HCT116 (cell line): ENCODE measurements around the gene APOA5. TPM values are rescaled to one million over a fixed set of nuclear protein-coding genes. Genes with fewer than 3 reads are reported as not detected.

ENCODE experiments used
- ATAC-seq: fragments of 200-7000 bp; cut with Tn5 transposase; 2 replicates; pipeline ENCODE4 v1.9.1; 2020; ENCODE audit warnings: mild to moderate bottlenecking, moderate library complexity
- BruUV-seq: library from RNA; stranded (reverse); fragments of 400-500 nt; replicated peaks from 2 replicates; lab custom pipeline; 2021; lab: Mats Ljungman, UMichigan
- CTCF ChIA-PET: fragments of 300-600 bp; sonication (Branson Sonifier 250); formaldehyde crosslinking; loops from one replicate; lab custom pipeline; 2021; ENCODE audit warnings: antibody characterized with exemption; lab: Charles Lee
- POLR2A ChIA-PET: fragments of 300-600, 350-600 bp; sonication (Branson Sonifier 250); formaldehyde crosslinking; loops from one replicate; lab custom pipeline; 2021; ENCODE audit warnings: antibody characterized with exemption; lab: Charles Lee
- RAD21 ChIA-PET, 2 experiments: fragments of 300-600 bp; sonication (Branson Sonifier 250); formaldehyde crosslinking; loops; one replicate each; lab custom pipeline; 2023; ENCODE audit warnings: low total read pairs in 2 of 2; ENCODE audit not compliant: uncharacterized antibody in 2 of 2, unreplicated experiment in 2 of 2, low non-redundant PET in 1 of 2; lab: Charles Lee
- DNase-seq: peaks from one replicate; pipeline ENCODE4 v3.0.0-alpha.2; 2010; ENCODE audit warnings: low read depth, low spot score
- H2AFZ ChIP-seq: fragments of 200-600 bp; shearing (Covaris generic), sonication (generic); 2 replicates; pipeline ENCODE4 v1.6.1; 2017; ENCODE audit warnings: low read depth, mixed run types, mixed read lengths, antibody characterized with exemption, low read length; ENCODE audit not compliant: poor library complexity, severe bottlenecking
- H3K27ac ChIP-seq: 2 replicates; pipeline ENCODE4 v1.5.1; 2012; ENCODE audit warnings: low read depth, low read length
- H3K27me3 ChIP-seq: fragments of 200-600 bp; sonication (generic); 2 replicates; pipeline ENCODE4 v1.6.1; 2016; ENCODE audit warnings: mixed run types, low read length, mixed read lengths; ENCODE audit not compliant: insufficient read depth
- H3K36me3 ChIP-seq, 2 experiments: fragments of 200-500 bp in 1 of 2; fragments of 200-600 bp in 1 of 2; sonication (Bioruptor generic) in 1 of 2; sonication (generic) in 1 of 2; 2 replicates each; pipeline versions ENCODE4 v1.5.1 to v1.6.1; 2014 to 2016; ENCODE audit warnings: low read length in 2 of 2, inconsistent platforms in 1 of 2, mixed read lengths in 1 of 2, mixed run types in 1 of 2; ENCODE audit not compliant: insufficient read depth in 2 of 2, control insufficient read depth in 1 of 2
- H3K4me1 ChIP-seq, 2 experiments: fragments of 200-600 bp in 1 of 2; sonication (generic) in 1 of 2; 2 replicates each; pipeline versions ENCODE4 v1.5.1 to v1.6.1; 2012 to 2017; ENCODE audit warnings: low read length in 2 of 2, inconsistent platforms in 1 of 2, mild to moderate bottlenecking in 1 of 2, mixed read lengths in 1 of 2, mixed run types in 1 of 2, moderate library complexity in 1 of 2; ENCODE audit not compliant: insufficient read depth in 2 of 2, control insufficient read depth in 1 of 2
- H3K4me2 ChIP-seq: fragments of 200-600 bp; sonication (generic); 2 replicates; pipeline ENCODE4 v1.6.1; 2017; ENCODE audit warnings: mixed run types, low read length, mixed read lengths
- H3K4me3 ChIP-seq, 2 experiments: fragments of 200-600 bp in 1 of 2; sonication (generic) in 1 of 2; replicated peaks in 1 of 2; 2 replicates each; pipeline ENCODE4 v1.5.1; 2011 to 2016; ENCODE audit warnings: low read length in 2 of 2, control low read depth in 1 of 2, low read depth in 1 of 2, mild to moderate bottlenecking in 1 of 2, mixed read lengths in 1 of 2, mixed run types in 1 of 2
- H3K79me2 ChIP-seq: fragments of 200-600 bp; sonication (generic); 2 replicates; pipeline ENCODE4 v1.6.1; 2017; ENCODE audit warnings: mild to moderate bottlenecking, mixed run types, low read length, moderate library complexity, mixed read lengths; ENCODE audit not compliant: insufficient read depth
- H3K9ac ChIP-seq: fragments of 200-600 bp; sonication (generic); 2 replicates; pipeline ENCODE4 v1.6.1; 2016; ENCODE audit warnings: low read length, mixed read lengths
- H3K9me2 ChIP-seq: fragments of 200-600 bp; sonication (generic), shearing (Covaris generic); 2 replicates; pipeline ENCODE4 v1.6.1; 2017; ENCODE audit warnings: mixed run types, mild to moderate bottlenecking, moderate library complexity; ENCODE audit not compliant: insufficient read depth
- H3K9me3 ChIP-seq, 2 experiments: fragments of 200-500 bp in 1 of 2; fragments of 200-600 bp in 1 of 2; sonication (Bioruptor generic) in 1 of 2; sonication (generic) in 1 of 2; 2 replicates each; pipeline ENCODE4 v1.6.1; 2014 to 2017; ENCODE audit warnings: low read length in 2 of 2, mixed read lengths in 2 of 2, inconsistent platforms in 1 of 2, low read depth in 1 of 2, mild to moderate bottlenecking in 1 of 2, mixed run types in 1 of 2, moderate library complexity in 1 of 2; ENCODE audit not compliant: control insufficient read depth in 1 of 2, insufficient read depth in 1 of 2
- H4K20me1 ChIP-seq: fragments of 200-600 bp; sonication (generic), shearing (Covaris generic); 2 replicates; pipeline ENCODE4 v1.6.1; 2017; ENCODE audit warnings: mixed run types, mild to moderate bottlenecking, moderate library complexity; ENCODE audit not compliant: insufficient read depth
- CBX3 ChIP-seq: IDR thresholded peaks from 2 replicates; pipeline ENCODE4 v1.6.1; 2012; ENCODE audit warnings: low read depth
- EGR1 ChIP-seq: IDR thresholded peaks from 2 replicates; pipeline ENCODE4 v1.6.1; 2012; ENCODE audit warnings: low read depth
- ELF1 ChIP-seq: IDR thresholded peaks from 2 replicates; pipeline ENCODE4 v1.6.1; 2012; ENCODE audit warnings: low read depth, borderline replicate concordance
- POLR2A ChIP-seq: IDR thresholded peaks from 2 replicates; pipeline ENCODE4 v1.7.0; 2011; ENCODE audit warnings: borderline replicate concordance; ENCODE audit not compliant: insufficient read depth, insufficient read length; ENCODE audit errors: extremely low read depth
- POLR2AphosphoS5 ChIP-seq: IDR thresholded peaks from 2 replicates; pipeline ENCODE4 v1.6.1; 2011; ENCODE audit warnings: mild to moderate bottlenecking, low read depth, low read length, moderate library complexity
- SIN3A ChIP-seq: IDR thresholded peaks from 2 replicates; pipeline ENCODE4 v1.6.1; 2012; ENCODE audit warnings: low read depth
- SP1 ChIP-seq: IDR thresholded peaks from 2 replicates; pipeline ENCODE4 v1.6.1; 2012; ENCODE audit warnings: low read depth
- SRF ChIP-seq: IDR thresholded peaks from 2 replicates; pipeline ENCODE4 v1.6.1; 2012; ENCODE audit warnings: low read depth
- YY1 ChIP-seq: IDR thresholded peaks from 2 replicates; pipeline ENCODE4 v1.6.1; 2011; ENCODE audit warnings: low read length, low read depth, moderate library complexity, mild to moderate bottlenecking; ENCODE audit not compliant: insufficient replicate concordance; ENCODE audit errors: extremely low read depth
- ZFX ChIP-seq: fragments of 450-650 bp; IDR thresholded peaks from 2 replicates; pipeline ENCODE4 v1.6.1; 2017
- ZNF274 ChIP-seq: fragments of 200-500 bp; sonication (Bioruptor generic); IDR thresholded peaks from 2 replicates; pipeline ENCODE4 v1.6.1; 2014; ENCODE audit warnings: mild to moderate bottlenecking, low read depth, low read length, inconsistent platforms
- intact Hi-C: fragments of 100-400 bp; cut with micrococcal nuclease; formaldehyde crosslinking; loops from 2 replicates; pipeline ENCODE4 v1.10.0; 2022
- total RNA-seq: library from RNA; stranded (reverse); gene quantifications from one replicate; pipeline ENCODE4 v1.2.1, GENCODE V29; 2021; ENCODE audit not compliant: unreplicated experiment
- TF ChIP-seq, protein P1 (sequence below): IDR thresholded peaks from 2 replicates; pipeline ENCODE4 v1.6.1; 2012
- TF ChIP-seq, protein P2 (sequence below), 3 experiments: fragments of 200-600 bp in 1 of 3; sonication (generic) in 1 of 3; IDR thresholded peaks in 2 of 3; conservative IDR thresholded peaks in 1 of 3; 2 replicates each; pipeline ENCODE4 v1.5.1; 2012 to 2017; ENCODE audit warnings: low read depth in 2 of 3, low read length in 2 of 3, antibody characterized with exemption in 1 of 3, borderline replicate concordance in 1 of 3, control low read depth in 1 of 3, mild to moderate bottlenecking in 1 of 3, mixed read lengths in 1 of 3, mixed run types in 1 of 3, moderate library complexity in 1 of 3; ENCODE audit not compliant: insufficient read depth in 1 of 3
- TF ChIP-seq, protein P3 (sequence below): IDR thresholded peaks from 2 replicates; pipeline ENCODE4 v1.6.1; 2011; ENCODE audit warnings: mild to moderate bottlenecking, low read length, moderate library complexity; ENCODE audit not compliant: insufficient replicate concordance; ENCODE audit errors: extremely low read depth

APOA5 gene
- total RNA-seq, 1 experiment from 2014 or later = 0.12 TPM

DNA sequence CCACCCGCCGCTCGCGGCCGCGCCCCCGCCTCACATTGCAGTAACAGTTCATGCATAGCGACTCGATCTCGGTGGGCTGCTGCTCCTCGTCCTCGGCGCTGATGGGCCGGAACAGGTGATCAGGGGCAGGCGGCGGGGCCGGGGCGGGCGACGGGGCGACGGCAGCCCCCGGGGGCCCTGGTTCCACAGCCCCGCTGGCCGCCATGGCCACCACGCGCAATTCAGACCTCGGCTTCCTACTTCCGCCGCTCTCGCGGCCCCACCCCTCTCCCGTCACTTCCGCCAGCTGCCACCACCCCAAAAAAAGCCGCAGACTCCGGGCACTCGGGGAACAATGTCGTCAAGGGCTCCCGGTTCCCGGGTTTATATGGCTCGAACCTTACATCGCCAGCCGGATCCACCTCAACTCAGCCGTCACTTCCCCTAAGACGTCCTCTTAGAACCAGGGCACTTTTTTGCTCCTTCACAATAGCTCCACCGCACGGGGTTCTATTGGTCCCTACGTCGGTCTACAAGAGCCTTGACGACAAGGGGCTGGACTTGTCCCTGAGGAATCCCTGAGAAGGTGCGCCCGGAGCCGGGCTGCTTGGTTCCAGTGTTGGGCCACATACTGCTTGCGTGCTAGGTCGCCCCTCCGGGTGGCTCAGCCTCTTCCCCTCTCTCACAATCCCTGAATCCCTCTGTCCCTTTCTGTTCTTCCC, 3.7 kb downstream of the APOA5 start, which contains the start of gene ZPR1:
ZPR1 (minus strand) TSS at position 238 of the 701 bp plus-strand sequence; CDS start at position 205, 33 bp downstream.
- Histone ChIP-seq H3K79me2 (peaks cover 19% of the 10 kb centered on the region), H3K9ac (peak within 1 kb of the TSS; percentile 94), H2AFZ (no peak within 1 kb of the TSS), H3K4me2 (peak within 1 kb of the TSS; percentile 94), H3K36me3 (peaks cover 30 to 33% of the 10 kb centered on the region in 2 experiments; a peak in 3 of 4 replicates), H4K20me1 (no peaks in the 10 kb centered on the region), H3K4me1 (peaks cover 12 to 29% of the 10 kb centered on the region in 2 experiments), H3K27me3 (no peaks in the 10 kb centered on the region), H3K27ac (peak within 1 kb of the TSS; percentile 43; the same call in 1 of the 2 replicates), H3K9me3 (no peaks in the 10 kb centered on the region), H3K4me3 (peak within 1 kb of the TSS; percentile 93 to 94), H3K9me2 (no peaks in the 10 kb centered on the region)
- CTCF ChIA-PET = interaction anchor here (0.6 to 1.8 kb wide), 7 partner anchors 9 to 318 kb away, joined by 3 to 9 read pairs (median 3); no protein-coding TSS in a partner anchor
- DNase-seq (peak; percentile 56), ATAC-seq (peak; percentile 80)
- intact Hi-C loops = loop anchor here (1.0 kb wide), 1 partner anchor 318 kb away; no protein-coding TSS in a partner anchor
- no peak for TF ChIP-seq ZNF274
- peak; percentile 97 for TF ChIP-seq POLR2AphosphoS5
- TF ChIP-seq SRF = no peak
- TF ChIP-seq, protein P1, sequence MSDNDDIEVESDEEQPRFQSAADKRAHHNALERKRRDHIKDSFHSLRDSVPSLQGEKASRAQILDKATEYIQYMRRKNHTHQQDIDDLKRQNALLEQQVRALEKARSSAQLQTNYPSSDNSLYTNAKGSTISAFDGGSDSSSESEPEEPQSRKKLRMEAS = peak; percentile 84
- TF ChIP-seq CBX3 = no peak
- no peak for TF ChIP-seq EGR1
- peak; percentile 78 for TF ChIP-seq SIN3A
- TF ChIP-seq SP1 = no peak
- TF ChIP-seq YY1 = peak; percentile 76
- TF ChIP-seq, protein P2, sequence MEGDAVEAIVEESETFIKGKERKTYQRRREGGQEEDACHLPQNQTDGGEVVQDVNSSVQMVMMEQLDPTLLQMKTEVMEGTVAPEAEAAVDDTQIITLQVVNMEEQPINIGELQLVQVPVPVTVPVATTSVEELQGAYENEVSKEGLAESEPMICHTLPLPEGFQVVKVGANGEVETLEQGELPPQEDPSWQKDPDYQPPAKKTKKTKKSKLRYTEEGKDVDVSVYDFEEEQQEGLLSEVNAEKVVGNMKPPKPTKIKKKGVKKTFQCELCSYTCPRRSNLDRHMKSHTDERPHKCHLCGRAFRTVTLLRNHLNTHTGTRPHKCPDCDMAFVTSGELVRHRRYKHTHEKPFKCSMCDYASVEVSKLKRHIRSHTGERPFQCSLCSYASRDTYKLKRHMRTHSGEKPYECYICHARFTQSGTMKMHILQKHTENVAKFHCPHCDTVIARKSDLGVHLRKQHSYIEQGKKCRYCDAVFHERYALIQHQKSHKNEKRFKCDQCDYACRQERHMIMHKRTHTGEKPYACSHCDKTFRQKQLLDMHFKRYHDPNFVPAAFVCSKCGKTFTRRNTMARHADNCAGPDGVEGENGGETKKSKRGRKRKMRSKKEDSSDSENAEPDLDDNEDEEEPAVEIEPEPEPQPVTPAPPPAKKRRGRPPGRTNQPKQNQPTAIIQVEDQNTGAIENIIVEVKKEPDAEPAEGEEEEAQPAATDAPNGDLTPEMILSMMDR (IDR thresholded peaks at IDR 0.05 in 2 of 3, conservative IDR thresholded peaks at IDR 0.05 in 1 of 3; ENCODE audit: borderline replicate concordance in 1 of 3, insufficient read depth in 1 of 3, low read depth in 2 of 3, low read length in 2 of 3) = no peak
- no peak; the same call in 1 of the 2 replicates for TF ChIP-seq ELF1
- TF ChIP-seq POLR2A = no peak
- TF ChIP-seq, protein P3, sequence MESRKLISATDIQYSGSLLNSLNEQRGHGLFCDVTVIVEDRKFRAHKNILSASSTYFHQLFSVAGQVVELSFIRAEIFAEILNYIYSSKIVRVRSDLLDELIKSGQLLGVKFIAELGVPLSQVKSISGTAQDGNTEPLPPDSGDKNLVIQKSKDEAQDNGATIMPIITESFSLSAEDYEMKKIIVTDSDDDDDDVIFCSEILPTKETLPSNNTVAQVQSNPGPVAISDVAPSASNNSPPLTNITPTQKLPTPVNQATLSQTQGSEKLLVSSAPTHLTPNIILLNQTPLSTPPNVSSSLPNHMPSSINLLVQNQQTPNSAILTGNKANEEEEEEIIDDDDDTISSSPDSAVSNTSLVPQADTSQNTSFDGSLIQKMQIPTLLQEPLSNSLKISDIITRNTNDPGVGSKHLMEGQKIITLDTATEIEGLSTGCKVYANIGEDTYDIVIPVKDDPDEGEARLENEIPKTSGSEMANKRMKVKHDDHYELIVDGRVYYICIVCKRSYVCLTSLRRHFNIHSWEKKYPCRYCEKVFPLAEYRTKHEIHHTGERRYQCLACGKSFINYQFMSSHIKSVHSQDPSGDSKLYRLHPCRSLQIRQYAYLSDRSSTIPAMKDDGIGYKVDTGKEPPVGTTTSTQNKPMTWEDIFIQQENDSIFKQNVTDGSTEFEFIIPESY = peak; percentile 50
- peak; percentile 11; the same call in 1 of the 2 replicates for TF ChIP-seq ZFX
- RAD21 ChIA-PET = interaction anchor here in 1 of 2 experiments (0.6 kb wide), 1 partner anchor 12 kb away, joined by 4 read pairs; no protein-coding TSS in a partner anchor
- BruUV-seq = TSS peak; percentile 98
- POLR2A ChIA-PET = interaction anchor here (1.3 kb wide), 1 partner anchor 19 kb away, joined by 3 read pairs; no protein-coding TSS in a partner anchor
